ENCODE measurements around the gene PRDM16. TPM values are rescaled to one million over a fixed set of nuclear protein-coding genes. Genes with fewer than 3 reads are reported as not detected.

Gene PRDM16
- total and polyA plus RNA-seq, 8 donors, result 9.6 to 18.0 (median 14.7) TPM

GRCh38 chr1:3401585-3402257 is 332.7 kb downstream of the PRDM16 start:
- no peaks in the 10 kb centered on the region for H3K36me3 ChIP-seq
- no peaks in the 10 kb centered on the region for H3K4me1 ChIP-seq
- ATAC-seq, result no peak
- no peak for DNase-seq
- TF ChIP-seq CTCF (IDR thresholded peaks at IDR 0.05), result no peak
- H3K4me3 ChIP-seq, result no peak overlapping the region
- no peaks in the 10 kb centered on the region for H3K9me3 ChIP-seq
- no peak overlapping the region for H3K27ac ChIP-seq
- peaks cover 0 to 81% of the 10 kb centered on the region in 2 donors for H3K27me3 ChIP-seq
- intact Hi-C loops (cut with DNase I), result no loop called here

- no peak overlapping the region for H3K4me3 ChIP-seq
- intact Hi-C loops (cut with DNase I), result no loop called here
- no peaks in the 10 kb centered on the region for H3K4me1 ChIP-seq
- no peaks in the 10 kb centered on the region for H3K36me3 ChIP-seq
- ATAC-seq (no peak), DNase-seq (no peak)
- no peak for TF ChIP-seq CTCF (IDR thresholded peaks at IDR 0.05)
- no peaks in the 10 kb centered on the region for H3K9me3 ChIP-seq
- H3K27me3 ChIP-seq, result peaks cover 0 to 80% of the 10 kb centered on the region in 2 donors
- no peak overlapping the region for H3K27ac ChIP-seq
These were observed 333.4 kb downstream of the PRDM16 start for GRCh38 chr1:3402258-3403010.

- TF ChIP-seq CTCF (IDR thresholded peaks at IDR 0.05), result no peak
- no peak for DNase-seq
These were observed 334.0 kb downstream of the PRDM16 start for GRCh38 chr1:3403011-3403345.

DNA sequence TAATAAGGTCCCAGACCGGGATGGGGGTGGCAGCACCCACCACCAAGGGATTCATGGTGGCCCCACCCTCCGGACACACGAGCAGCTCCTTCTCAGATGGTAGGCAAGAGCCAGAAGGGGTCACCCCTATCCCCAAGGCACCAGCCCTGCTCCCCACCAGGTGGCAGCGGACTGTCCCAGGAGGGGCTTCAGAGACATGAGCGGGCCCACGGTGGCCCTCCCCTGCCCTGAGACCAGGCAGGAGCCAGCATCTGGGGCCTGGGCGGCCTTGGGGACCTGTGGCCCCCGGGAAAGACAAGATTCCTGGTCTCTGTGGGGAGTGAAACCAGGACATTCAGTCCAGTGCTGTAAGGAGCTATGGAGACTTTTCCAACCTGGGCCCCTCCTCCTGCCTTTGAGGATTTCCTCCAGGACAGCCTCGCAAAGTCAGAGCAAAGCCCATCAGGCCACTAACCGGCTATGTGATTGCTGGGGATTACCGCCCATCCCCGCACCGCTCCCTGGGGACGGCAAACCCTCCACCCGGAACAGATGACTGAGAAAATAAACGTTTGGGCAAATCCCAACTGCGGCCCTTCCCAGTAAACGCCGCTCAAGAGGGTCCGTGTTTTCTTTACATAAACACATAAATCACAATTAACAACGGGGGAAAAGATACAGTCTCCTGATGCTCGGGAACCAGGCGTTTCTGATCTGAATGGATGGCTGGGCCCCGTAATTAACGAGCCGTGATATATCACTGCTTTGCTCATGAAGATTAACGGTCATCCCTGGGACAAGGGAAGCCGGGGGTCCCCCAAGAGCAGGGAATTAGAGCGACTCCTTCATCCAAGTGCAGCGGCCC is 334.6 kb downstream of the PRDM16 start:
- no peaks in the 10 kb centered on the region for H3K9me3 ChIP-seq
- DNase-seq (no peak), ATAC-seq (no peak)
- no peaks in the 10 kb centered on the region for H3K4me1 ChIP-seq
- H3K4me3 ChIP-seq, result no peak overlapping the region
- H3K36me3 ChIP-seq, result no peaks in the 10 kb centered on the region
- TF ChIP-seq CTCF (IDR thresholded peaks at IDR 0.05), result no peak
- peaks cover 0 to 74% of the 10 kb centered on the region in 2 donors for H3K27me3 ChIP-seq
- intact Hi-C loops (cut with DNase I), result no loop called here
- no peak overlapping the region for H3K27ac ChIP-seq

More at GRCh38 chr1:3403011-3403345, 334.0 kb downstream of the PRDM16 start:
- no peak overlapping the region for H3K27ac ChIP-seq
- no peak for ATAC-seq
- no peaks in the 10 kb centered on the region for H3K4me1 ChIP-seq
- H3K36me3 ChIP-seq, result no peaks in the 10 kb centered on the region
- H3K9me3 ChIP-seq, result no peaks in the 10 kb centered on the region
- peaks cover 0 to 80% of the 10 kb centered on the region in 2 donors for H3K27me3 ChIP-seq
- H3K4me3 ChIP-seq, result no peak overlapping the region
- intact Hi-C loops (cut with DNase I), result no loop called here

- no peak for DNase-seq
- H3K4me1 ChIP-seq, result no peaks in the 10 kb centered on the region
- TF ChIP-seq CTCF (IDR thresholded peaks at IDR 0.05), result no peak
- ATAC-seq, result no peak
- no peaks in the 10 kb centered on the region for H3K9me3 ChIP-seq
- H3K4me3 ChIP-seq, result no peak overlapping the region
- no peak overlapping the region for H3K27ac ChIP-seq
- intact Hi-C loops (cut with DNase I), result no loop called here
- no peaks in the 10 kb centered on the region for H3K36me3 ChIP-seq
- H3K27me3 ChIP-seq, result peaks cover 0 to 69% of the 10 kb centered on the region in 2 donors
These were observed 335.3 kb downstream of the PRDM16 start for GRCh38 chr1:3404301-3404700.

Data from left lung (tissue), 10 donors.